HepG2 (cell line): ENCODE measurements around the gene DHX8. TPM values are rescaled to one million over a fixed set of nuclear protein-coding genes. Genes with fewer than 3 reads are reported as not detected.

ENCODE experiments used
- microRNA counts: library from miRNA; unstranded; fragments of <30 nt; microRNA quantifications from one replicate; lab custom pipeline; 2015
- polyA plus RNA-seq, 8 experiments: library from polyadenylated mRNA; depleted of rRNA in 3 of 8; stranded (reverse) in 7 of 8; unstranded in 1 of 8; fragments of >200 nt; fragmentation: Illumina TruSeq in 4 of 8; extraction: Trizol in 4 of 8; gene quantifications; 2 replicates each; pipeline versions ENCODE4 v1.2.1 to v1.2.3, GENCODE V29; 2011 to 2016; ENCODE audit warnings: low read depth in 4 of 8, missing spikeins in 1 of 8, mixed read lengths in 1 of 8; ENCODE audit not compliant: insufficient read depth in 1 of 8
- small RNA-seq, 3 experiments: library from RNA; depleted of rRNA; stranded (forward); fragments of <200 nt; gene quantifications; one replicate each; pipeline ENCODE3, GENCODE V24; 2012; ENCODE audit warnings: low read depth in 2 of 3, low replicate concordance in 1 of 3; ENCODE audit not compliant: insufficient read length in 3 of 3, insufficient read depth in 2 of 3
- total RNA-seq, 5 experiments: library from RNA; depleted of rRNA; stranded (reverse); fragments of >200 nt; fragmentation: Illumina TruSeq; extraction: Trizol; gene quantifications; 2 replicates each; pipeline ENCODE4 v1.2.3, GENCODE V29; 2016; ENCODE audit warnings: low read depth in 1 of 5

The DHX8 gene
- total and polyA plus RNA-seq, 2 of the 13 experiments (the other 11 are each of a cell fraction or from before 2014, with no cell fraction given), result 24.8 to 48.9 TPM

MicroRNAs encoded within 50 kb of the gene (microRNA counts, 767-probe panel; counts per million panel counts)
- not detected for microRNA hsa-miR-2117 (lab: Ali Mortazavi, UCI)

Small RNAs within 50 kb of the gene (small RNA-seq; reads per million reads assigned to genes)
- gene RNU6-406P, result 0 reads per million in 3 experiments
- gene RNU6-971P, result 0 reads per million in 3 experiments

Other genes with a start within 250 kb of the DHX8 start
- gene RNU2-1, start 250.0 kb upstream of the DHX8 start, total RNA-seq (2016; rRNA removed; fragmentation: Illumina TruSeq; extraction: Trizol), result not detected in 2 replicates
- not detected in 2 replicates for gene RNU2-1, start 250.0 kb upstream of the DHX8 start, polyA plus RNA-seq (2011; rRNA removed)
- 9.0 and 9.5 TPM in 2 replicates for gene ARL4D, start 85.0 kb upstream of the DHX8 start, total RNA-seq (2016; rRNA removed; fragmentation: Illumina TruSeq; extraction: Trizol)
- gene ARL4D, start 85.0 kb upstream of the DHX8 start, polyA plus RNA-seq (2011; rRNA removed), result 25.9 and 40.6 TPM in 2 replicates
- 126 and 128 TPM in 2 replicates for gene ETV4, start 62.4 kb downstream of the DHX8 start, total RNA-seq (2016; rRNA removed; fragmentation: Illumina TruSeq; extraction: Trizol)
- 330 and 361 TPM in 2 replicates for gene ETV4, start 62.4 kb downstream of the DHX8 start, polyA plus RNA-seq (2011; rRNA removed)
- not detected in 2 replicates for gene MEOX1, start 177.9 kb downstream of the DHX8 start, total RNA-seq (2016; rRNA removed; fragmentation: Illumina TruSeq; extraction: Trizol)
- gene MEOX1, start 177.9 kb downstream of the DHX8 start, polyA plus RNA-seq (2011; rRNA removed), result not detected in 2 replicates